K562 (cell line): ENCODE measurements around the gene DIP2B. TPM values are rescaled to one million over a fixed set of nuclear protein-coding genes. Genes with fewer than 3 reads are reported as not detected.

ENCODE experiments used
- ATAC-seq: fragments of 200-7000 bp; cut with Tn5 transposase; 3 replicates; pipeline ENCODE4 v1.9.1; 2020; ENCODE audit warnings: moderate library complexity
- BruUV-seq: library from RNA; stranded (reverse); fragments of 400-500 nt; replicated peaks from 2 replicates; lab custom pipeline; 2021; lab: Mats Ljungman, UMichigan
- CTCF ChIA-PET: fragments of 300-600 bp; formaldehyde crosslinking; extraction: SDS; loops from one replicate; lab custom pipeline; 2021; ENCODE audit warnings: low intra/inter-chr PET ratio; lab: Yijun Ruan, JAX
- POLR2A ChIA-PET: fragments of 300-600, 350-650 bp; sonication (Branson Sonifier 250); formaldehyde crosslinking; extraction: SDS; loops from one replicate; lab custom pipeline; 2021; ENCODE audit warnings: antibody characterized with exemption, inconsistent platforms; lab: Yijun Ruan, JAX
- DNase-seq, 4 experiments: peaks; one replicate each; pipeline versions ENCODE4 v3.0.0 to v3.0.0-alpha.2; 2011 to 2018; ENCODE audit warnings: low spot score in 3 of 4, mixed read lengths in 3 of 4; ENCODE audit errors: extremely low read depth in 1 of 4
- FAIRE-seq: peaks from 2 replicates; lab custom pipeline; 2011; peaks lifted over from hg19 to GRCh38; lab: Jason Lieb, UNC
- H2AFZ ChIP-seq: 2 replicates; pipeline ENCODE4 v1.6.0; 2011; ENCODE audit warnings: low read depth, low read length, control low read depth, inconsistent platforms
- H3K27ac ChIP-seq: fragments of 200-600 bp; 3 replicates; pipeline ENCODE4 v1.8.0; 2011; ENCODE audit warnings: low read depth, mild to moderate bottlenecking, control low read depth, inconsistent platforms, low read length, moderate library complexity, mixed read lengths; ENCODE audit errors: extremely low read depth
- H3K27me3 ChIP-seq, 2 experiments: fragments of 300-600 bp in 1 of 2; 2 replicates in 1 of 2; 3 replicates in 1 of 2; pipeline versions ENCODE4 v1.6.0 to v1.8.0; 2011; ENCODE audit warnings: inconsistent platforms in 2 of 2, low read length in 2 of 2, mild to moderate bottlenecking in 1 of 2, mixed read lengths in 1 of 2, moderate library complexity in 1 of 2; ENCODE audit not compliant: control insufficient read depth in 2 of 2, insufficient read depth in 2 of 2
- H3K36me3 ChIP-seq: fragments of 300-600 bp; 3 replicates; pipeline ENCODE4 v1.8.0; 2011; ENCODE audit warnings: mild to moderate bottlenecking, low read length, inconsistent platforms; ENCODE audit not compliant: control insufficient read depth, insufficient read depth
- H3K4me1 ChIP-seq, 2 experiments: fragments of 200-600 bp in 1 of 2; replicated peaks in 1 of 2; 2 replicates in 1 of 2; 3 replicates in 1 of 2; pipeline versions ENCODE4 v1.5.1 to v1.8.0; 2011; ENCODE audit warnings: inconsistent platforms in 2 of 2, low read length in 2 of 2, mild to moderate bottlenecking in 1 of 2, mixed read lengths in 1 of 2, moderate library complexity in 1 of 2; ENCODE audit not compliant: control insufficient read depth in 2 of 2, insufficient read depth in 2 of 2
- H3K4me2 ChIP-seq: 2 replicates; pipeline ENCODE4 v1.6.1; 2011; ENCODE audit warnings: low read length, control low read depth, inconsistent platforms, mixed read lengths; ENCODE audit not compliant: insufficient read depth
- H3K4me3 ChIP-seq: fragments of 200-600 bp; sonication (generic), shearing (Covaris generic); 2 replicates; pipeline ENCODE4 v1.5.1; 2016; ENCODE audit warnings: control low read depth, inconsistent platforms
- H3K79me2 ChIP-seq: fragments of 200-600 bp; 3 replicates; pipeline ENCODE4 v1.8.0; 2011; ENCODE audit warnings: low read length, inconsistent platforms; ENCODE audit not compliant: control insufficient read depth, insufficient read depth
- H3K9ac ChIP-seq, 2 experiments: 2 replicates each; pipeline versions ENCODE4 v1.6.0 to v1.6.1; 2011; ENCODE audit warnings: low read depth in 2 of 2, low read length in 2 of 2, control low read depth in 1 of 2, inconsistent platforms in 1 of 2, mild to moderate bottlenecking in 1 of 2, mixed read lengths in 1 of 2; ENCODE audit not compliant: insufficient read depth in 1 of 2
- H3K9me1 ChIP-seq: one replicate; pipeline ENCODE4 v1.6.0; 2011; ENCODE audit warnings: inconsistent platforms, mild to moderate bottlenecking, low read length, moderate library complexity; ENCODE audit not compliant: control insufficient read depth, insufficient read depth
- H3K9me3 ChIP-seq: replicated peaks from 2 replicates; pipeline ENCODE4 v1.5.1; 2011; ENCODE audit warnings: low read depth, low read length, inconsistent platforms; ENCODE audit not compliant: control insufficient read depth, insufficient read depth
- H4K20me1 ChIP-seq: replicated peaks from 2 replicates; pipeline ENCODE4 v1.6.1; 2011; ENCODE audit warnings: low read length, inconsistent platforms, mixed read lengths; ENCODE audit not compliant: control insufficient read depth, insufficient read depth
- HNRNPK ChIP-seq: fragments of 200-400 bp; formaldehyde crosslinking; IDR thresholded peaks from one replicate; pipeline ENCODE4 v1.6.1; 2018; ENCODE audit warnings: mild to moderate bottlenecking, low read depth, low read length; ENCODE audit not compliant: poor library complexity, severe bottlenecking
- WGBS: fragments of 100-300 bp; shearing (Covaris generic); methylation state at CpG from one replicate; pipeline ENCODE4 v1.1.6; 2016; ENCODE audit warnings: low coverage, mixed read lengths; ENCODE audit not compliant: insufficient coverage; ENCODE audit errors: missing lambda C conversion rate; 5-methylcytosine and 5-hydroxymethylcytosine counted together
- in situ Hi-C: fragments of 300-500 bp; cut with MboI; formaldehyde crosslinking; loops from 4 replicates; pipeline ENCODE4 v1.15.0; 2018; ENCODE audit warnings: inconsistent platforms, mixed read lengths
- intact Hi-C: fragments of 100-400 bp; cut with micrococcal nuclease; formaldehyde crosslinking; loops from 2 replicates; pipeline ENCODE4 v1.14.2; 2022
- polyA plus RNA-seq, 8 experiments: library from polyadenylated mRNA; depleted of rRNA in 4 of 8; stranded (reverse) in 5 of 8; unstranded in 3 of 8; fragments of >200 nt; fragmentation: Nextera tagmentation in 2 of 8; fragmentation: Illumina TruSeq in 1 of 8; extraction: Ambion mirVana in 2 of 8; extraction: Trizol in 1 of 8; gene quantifications; 2 replicates each; pipeline versions ENCODE4 v1.2.1 to v1.2.3, GENCODE V29; 2011 to 2014; ENCODE audit warnings: inconsistent platforms in 1 of 8, missing spikeins in 1 of 8
- total RNA-seq, 7 experiments: library from RNA; depleted of rRNA in 6 of 7; stranded (reverse); fragments of >200 nt in 6 of 7; fragmentation: Illumina TruSeq in 2 of 7; extraction: Trizol in 2 of 7; gene quantifications; 2 replicates each; pipeline versions ENCODE4 v1.2.1 to v1.2.3, GENCODE V29; 2011 to 2021; ENCODE audit warnings: low replicate concordance in 1 of 7
- TF ChIP-seq, protein P1 (sequence below): fragments of 450-650 bp; formaldehyde crosslinking; conservative IDR thresholded peaks from 2 replicates; pipeline ENCODE4 v1.4.0; 2022; ENCODE audit warnings: mild to moderate bottlenecking, missing genetic modification characterization

DIP2B gene
- total and polyA plus RNA-seq, 9 of the 15 experiments (the other 6 are each of a cell fraction or from before 2014, with no cell fraction given), result 4.6 to 26.1 (median 18.8) TPM

DNA sequence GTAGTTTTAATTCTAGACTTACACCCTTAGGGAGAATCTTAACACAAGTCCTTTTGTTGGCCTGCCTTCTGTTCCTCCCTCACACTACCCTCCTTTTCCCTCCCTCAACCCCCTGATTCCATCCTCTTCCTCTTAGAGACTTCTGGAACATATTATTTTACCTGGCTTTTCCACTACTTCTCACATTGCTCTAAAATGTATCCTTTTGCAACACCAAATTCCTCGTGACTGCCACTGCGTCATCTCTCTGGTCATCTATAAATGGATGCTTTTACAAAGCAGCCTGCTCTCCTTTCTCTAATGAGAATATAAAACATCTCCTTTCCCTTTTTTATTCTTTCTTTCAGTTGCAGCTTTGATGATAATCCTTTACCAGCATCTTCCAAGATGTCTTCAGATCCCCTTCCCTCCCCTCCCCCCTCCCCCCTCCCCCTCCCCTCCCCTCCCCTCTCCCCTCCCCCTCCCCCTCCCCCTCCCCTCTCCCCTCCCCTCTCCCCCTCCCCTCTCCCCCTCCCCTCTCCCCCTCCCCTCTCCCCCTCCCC lies 93.6 kb downstream of the DIP2B start:
- DNase-seq (no peak), ATAC-seq (no peak), FAIRE-seq (no peak)
- ChIA-PET POLR2A (interaction anchor here (0.8 kb wide), 1 partner anchor 9 kb away, joined by 3 read pairs; no protein-coding TSS in a partner anchor), CTCF (no interaction called here)
- in situ Hi-C loops, result no loop called here
- intact Hi-C loops, result loop anchor here (5.0 kb wide), 2 partner anchors 46 to 91 kb away; no protein-coding TSS in a partner anchor
- no peaks in the 10 kb centered on the region for H4K20me1 ChIP-seq
- no peaks in the 10 kb centered on the region for H3K36me3 ChIP-seq
- no peak overlapping the region for H3K4me2 ChIP-seq
- peaks cover 0 to 19% of the 10 kb centered on the region in 2 experiments; a peak in 4 of 5 replicates for H3K4me1 ChIP-seq
- TF ChIP-seq, protein P1, sequence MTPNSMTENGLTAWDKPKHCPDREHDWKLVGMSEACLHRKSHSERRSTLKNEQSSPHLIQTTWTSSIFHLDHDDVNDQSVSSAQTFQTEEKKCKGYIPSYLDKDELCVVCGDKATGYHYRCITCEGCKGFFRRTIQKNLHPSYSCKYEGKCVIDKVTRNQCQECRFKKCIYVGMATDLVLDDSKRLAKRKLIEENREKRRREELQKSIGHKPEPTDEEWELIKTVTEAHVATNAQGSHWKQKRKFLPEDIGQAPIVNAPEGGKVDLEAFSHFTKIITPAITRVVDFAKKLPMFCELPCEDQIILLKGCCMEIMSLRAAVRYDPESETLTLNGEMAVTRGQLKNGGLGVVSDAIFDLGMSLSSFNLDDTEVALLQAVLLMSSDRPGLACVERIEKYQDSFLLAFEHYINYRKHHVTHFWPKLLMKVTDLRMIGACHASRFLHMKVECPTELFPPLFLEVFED (CRISPR knock-in tag), result no peak
- peak; percentile 82 for TF ChIP-seq HNRNPK
- H3K9me1 ChIP-seq, result no peaks in the 10 kb centered on the region
- 78% methylated on average over 2 of the region's 2 CpGs for WGBS
- H3K27me3 ChIP-seq, result no peaks in the 10 kb centered on the region
- peaks cover 39% of the 10 kb centered on the region for H3K79me2 ChIP-seq
- no peak overlapping the region for H3K4me3 ChIP-seq
- no TSS peak for BruUV-seq
- peak overlapping the region; percentile 50; the same call in 1 of the 3 replicates for H3K27ac ChIP-seq
- H2AFZ ChIP-seq, result no peak overlapping the region
- H3K9me3 ChIP-seq, result no peaks in the 10 kb centered on the region
- no peak overlapping the region for H3K9ac ChIP-seq
